HG02642 (cell line): ENCODE data around the gene TMCO4.

Experiments
- ATAC-seq: cut with Tn5 transposase; IDR thresholded peaks from one replicate; pipeline ENCODE4 v1.9.1; 2021; ENCODE audit warnings: mild to moderate bottlenecking; ENCODE audit not compliant: unreplicated experiment, poor library complexity

Gene TMCO4

GRCh38 chr1:19665186-19665495 is 134.6 kb downstream of the TMCO4 start:
- ATAC-seq: no peak

GRCh38 chr1:19664453-19665185 is 135.1 kb downstream of the TMCO4 start, which contains the start of gene HTR6:
HTR6 (plus strand) TSS chr1:19664875; CDS start chr1:19665754, 879 bp downstream.
- ATAC-seq: no peak

- no peak for ATAC-seq
Measured at GRCh38 chr1:19662313-19662712, 137.4 kb downstream of the TMCO4 start.

GRCh38 chr1:19661721-19662228 is 137.9 kb downstream of the TMCO4 start:
- no peak for ATAC-seq

- ATAC-seq: no peak
Measured at GRCh38 chr1:19658186-19658585, 141.5 kb downstream of the TMCO4 start.

- ATAC-seq: no peak
Measured at GRCh38 chr1:19657511-19657910, 142.2 kb downstream of the TMCO4 start.

- ATAC-seq: no peak
Measured at GRCh38 chr1:19656780-19657466, 142.8 kb downstream of the TMCO4 start.

GRCh38 chr1:19656134-19656779 is 143.5 kb downstream of the TMCO4 start:
- no peak for ATAC-seq

GRCh38 chr1:19655718-19656080 is 144.0 kb downstream of the TMCO4 start:
- ATAC-seq: no peak

- no peak for ATAC-seq
Measured at GRCh38 chr1:19654886-19655717, 144.6 kb downstream of the TMCO4 start.

GRCh38 chr1:19654386-19654785 is 145.3 kb downstream of the TMCO4 start:
- ATAC-seq: no peak

- ATAC-seq: no peak
Measured at GRCh38 chr1:19651141-19651737, 148.5 kb downstream of the TMCO4 start.

- no peak for ATAC-seq
Measured at GRCh38 chr1:19650416-19651140, 149.1 kb downstream of the TMCO4 start.

GRCh38 chr1:19648689-19649088 is 151.0 kb downstream of the TMCO4 start:
- no peak for ATAC-seq

- no peak for ATAC-seq
Measured at GRCh38 chr1:19648239-19648638, 151.5 kb downstream of the TMCO4 start.

- no peak for ATAC-seq
Measured at GRCh38 chr1:19647643-19648042, 152.1 kb downstream of the TMCO4 start.

- no peak for ATAC-seq
Measured at GRCh38 chr1:19646377-19647319, 153.1 kb downstream of the TMCO4 start.
